Subcutaneous preadipocyte (primary cell): Measurements from ENCODE around the gene L3HYPDH. TPM values are rescaled to one million over a fixed set of nuclear protein-coding genes. Genes with fewer than 3 reads are reported as not detected.

Experiments
- total RNA-seq: library from RNA; depleted of rRNA; stranded (reverse); fragments of >200 nt; gene quantifications from 2 replicates; pipeline ENCODE4 v1.2.3, GENCODE V29; 2012

L3HYPDH gene
- total RNA-seq = 50.4 and 52.9 TPM in 2 replicates

GRCh38 chr14:59483819-59484638, at the start of gene L3HYPDH, which contains the start of gene JKAMP:
Gene L3HYPDH (minus strand): TSS chr14:59484408. CDS start chr14:59484316, 92 bp downstream.
Gene JKAMP (plus strand): TSS chr14:59484517. CDS start chr14:59484590, 73 bp downstream.

GRCh38 chr14:59465316-59466135, 18.7 kb downstream of the L3HYPDH start, which contains the start of gene GPR135:
Gene GPR135 (minus strand): TSS chr14:59465380. CDS start chr14:59465226, 154 bp downstream.

Other genes starting within 250 kb of the L3HYPDH start
- gene GPR135, start 19.0 kb downstream of the L3HYPDH start, total RNA-seq = 4.3 and 5.5 TPM in 2 replicates
- 43.0 and 53.8 TPM in 2 replicates for gene JKAMP, start 109 bp upstream of the L3HYPDH start, total RNA-seq
- gene CCDC175, start 92.4 kb upstream of the L3HYPDH start, total RNA-seq = not detected in 2 replicates